Nucleus accumbens (tissue), 56 donors: Measurements from ENCODE around the gene TOMM7.
"Not testable (repeated sequence)": the region's sequence is repeated elsewhere in the genome, so short reads cannot be mapped to it uniquely, and the experiment has no call there.

Experiments
- DNase-seq, 56 donors: peaks; one replicate each; lab custom pipeline; 2025; lab: John Stamatoyannopoulos, UW

Gene TOMM7

DNA sequence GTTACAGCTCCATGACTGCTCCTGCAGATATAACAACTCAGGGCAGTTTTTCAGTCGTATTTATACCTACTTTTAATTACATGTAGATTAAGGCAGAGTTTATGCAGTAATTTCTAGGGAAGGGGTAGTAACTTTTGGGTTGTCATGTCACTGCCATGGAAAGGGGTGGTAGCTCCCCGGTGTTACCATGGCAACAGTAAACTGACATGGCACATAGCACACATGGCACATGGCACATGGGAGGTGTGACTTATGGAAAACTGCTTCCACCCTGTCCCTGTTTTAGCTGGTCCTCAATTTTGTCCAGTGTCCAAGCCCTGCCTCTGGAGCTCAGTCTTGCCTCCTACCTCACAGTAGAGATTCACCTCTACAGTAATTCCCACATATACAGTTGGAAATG, 3.9 kb upstream of the TOMM7 start:
- DNase-seq = no peak

DNA sequence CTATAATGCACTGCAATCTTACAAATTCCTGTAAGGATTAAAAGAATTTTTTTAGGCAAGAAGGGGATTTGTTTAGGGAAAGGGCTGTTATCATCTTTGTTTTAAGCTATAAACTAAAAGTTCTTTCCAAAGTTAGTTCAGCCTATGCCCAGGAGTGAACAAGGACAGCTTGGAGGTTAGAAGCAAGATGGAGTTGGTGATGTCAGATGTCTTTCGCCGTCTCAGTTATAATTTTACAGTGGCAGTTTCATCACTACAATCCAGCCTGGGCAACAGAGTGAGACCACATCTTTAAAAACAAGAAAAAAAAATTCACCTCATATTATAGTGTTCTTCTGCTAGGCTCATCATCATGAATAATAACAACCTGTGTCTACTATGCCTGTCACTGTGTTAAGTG, 2.1 kb upstream of the TOMM7 start:
- no peak for DNase-seq

- DNase-seq = no peak
Observed at GRCh38 chr7:22823142-22823497, 471 bp upstream of the TOMM7 start.

GRCh38 chr7:22821702-22822485, 755 bp downstream of the TOMM7 start:
- peak in 2 of 56 donors; percentile 8 to 21 for DNase-seq

- DNase-seq = no peak
Observed at GRCh38 chr7:22819476-22819875, 3.2 kb downstream of the TOMM7 start.

- no peak for DNase-seq
Observed at GRCh38 chr7:22814261-22815208, 8.1 kb downstream of the TOMM7 start.

DNA sequence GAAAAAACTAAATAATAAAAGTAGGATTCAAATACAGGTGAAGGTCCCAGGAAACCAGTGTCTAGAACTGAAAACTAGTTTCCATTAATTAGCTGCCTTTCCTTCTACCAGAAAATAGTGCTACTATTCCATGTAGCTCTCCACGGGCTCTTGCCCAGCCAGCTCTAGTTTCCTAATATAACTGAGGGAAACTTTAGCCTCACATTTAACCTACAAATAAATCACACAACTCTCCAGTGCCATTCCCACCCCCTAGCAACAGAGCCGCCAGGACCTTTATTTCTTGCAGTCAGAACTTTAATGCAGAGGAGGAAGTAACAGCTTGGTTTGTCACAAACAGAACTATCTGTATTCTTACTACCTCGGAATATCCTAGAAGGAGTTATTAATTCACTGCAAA, 10.3 kb downstream of the TOMM7 start:
- DNase-seq = no peak

DNA sequence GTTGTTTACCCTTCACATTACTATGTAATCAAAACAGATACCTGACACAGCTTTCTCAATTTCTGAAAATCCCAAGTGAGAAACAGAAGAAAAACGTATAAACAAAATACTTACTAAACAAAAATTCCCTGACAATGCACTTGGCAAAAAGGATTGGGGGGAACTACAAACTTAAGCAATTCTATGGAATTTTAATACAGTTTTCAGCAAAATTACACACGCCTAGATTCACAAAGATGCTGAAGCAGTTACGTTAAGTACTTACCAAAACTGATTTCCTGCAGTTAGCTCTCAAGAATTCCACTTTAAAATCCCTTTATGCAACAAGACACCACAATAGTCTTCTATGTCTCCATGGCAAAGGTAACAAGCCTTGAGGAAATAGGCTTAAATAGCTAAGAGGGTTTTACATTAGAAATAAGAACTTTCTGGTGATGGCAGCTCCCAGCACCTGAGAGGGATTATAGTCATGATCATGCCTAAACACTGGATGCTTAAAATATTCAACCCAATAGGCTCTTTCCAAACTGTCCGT, 10.8 kb downstream of the TOMM7 start:
- DNase-seq = no peak

DNA sequence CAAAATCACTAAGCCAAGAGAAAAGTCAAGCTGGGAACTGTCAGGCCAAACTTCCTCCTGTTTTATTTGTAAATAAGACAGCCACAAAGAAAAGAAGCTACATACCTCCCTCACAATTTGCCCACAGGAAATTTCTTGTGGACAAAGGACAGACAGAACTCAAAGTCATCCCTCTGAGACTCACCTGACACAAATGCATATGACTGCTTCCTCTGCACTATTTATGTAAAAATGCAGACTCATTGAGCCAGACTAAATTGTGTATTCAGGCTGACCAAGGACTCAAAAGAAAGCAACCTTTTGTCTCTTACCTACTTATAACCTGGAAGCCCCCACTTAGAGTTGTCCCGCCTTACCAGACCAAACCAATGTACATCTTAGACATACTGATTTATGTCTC, 11.8 kb downstream of the TOMM7 start:
- DNase-seq = no peak

GRCh38 chr7:22809902-22810642, 12.6 kb downstream of the TOMM7 start:
- no peak for DNase-seq

- no peak for DNase-seq
Observed at GRCh38 chr7:22808140-22808539, 14.5 kb downstream of the TOMM7 start.

DNA sequence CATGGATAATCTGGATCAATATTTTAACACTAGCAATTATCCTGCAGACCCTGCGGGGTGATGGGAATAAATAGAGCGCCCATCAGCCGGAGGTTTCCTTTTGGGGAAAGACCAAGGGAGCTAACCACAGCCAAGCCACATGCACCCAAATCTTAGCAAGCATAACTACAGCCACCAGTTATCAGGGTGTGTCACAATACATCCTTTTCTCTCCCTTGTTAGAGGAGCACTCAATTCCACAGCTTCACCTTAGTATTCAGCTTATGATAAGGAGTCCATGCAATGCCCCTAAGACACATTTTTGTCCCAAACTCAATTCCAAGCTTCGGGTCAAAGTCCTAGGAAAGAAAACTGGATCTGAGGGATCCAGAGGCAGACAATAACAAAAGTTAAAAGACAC, 15.9 kb downstream of the TOMM7 start:
- DNase-seq = no peak

DNA sequence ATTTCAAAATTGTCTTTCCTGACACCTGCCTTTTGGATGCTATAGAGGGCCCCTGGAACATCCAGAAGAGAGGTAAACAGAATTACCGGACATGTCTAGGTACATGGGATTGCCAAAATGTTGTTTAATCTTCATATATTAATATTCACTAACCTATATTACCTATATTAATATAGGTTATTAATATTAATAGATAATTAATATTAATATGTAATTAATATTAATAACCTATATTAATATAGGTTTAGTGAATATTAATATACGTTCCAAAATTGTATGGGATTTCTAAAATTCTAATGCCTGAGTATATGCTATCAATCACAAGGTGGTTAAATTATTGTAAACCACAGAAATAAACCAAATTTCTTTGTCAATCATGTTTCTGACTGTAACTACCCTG, 17.4 kb downstream of the TOMM7 start:
- DNase-seq = no peak

GRCh38 chr7:22802831-22803230, 19.8 kb downstream of the TOMM7 start:
- DNase-seq = not testable (repeated sequence)

DNA sequence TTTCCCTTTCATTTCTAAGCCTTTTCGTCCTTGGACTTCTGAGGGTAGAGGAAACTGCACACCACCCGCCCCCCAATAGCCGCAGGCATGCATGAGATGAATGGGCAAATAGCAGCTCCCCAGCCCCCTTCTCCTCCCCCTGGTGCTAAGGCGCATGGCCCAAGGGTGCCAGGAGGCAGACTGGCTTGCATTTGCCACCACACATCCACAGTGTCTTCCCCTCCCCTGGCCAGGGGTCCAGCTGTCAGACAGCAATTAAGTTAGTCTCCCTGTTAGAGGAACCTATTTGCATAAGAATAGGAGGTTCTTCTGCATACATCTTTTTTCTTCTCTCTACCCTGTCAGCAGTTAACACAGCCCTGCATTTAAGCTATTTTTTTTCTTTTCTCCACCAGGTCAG, 20.2 kb downstream of the TOMM7 start:
- no peak for DNase-seq

- DNase-seq = no peak
Observed at GRCh38 chr7:22801912-22802311, 20.7 kb downstream of the TOMM7 start.

GRCh38 chr7:22799633-22800032, 23.0 kb downstream of the TOMM7 start:
- no peak for DNase-seq

- no peak for DNase-seq
Observed at GRCh38 chr7:22793593-22794462, 28.8 kb downstream of the TOMM7 start.

DNA sequence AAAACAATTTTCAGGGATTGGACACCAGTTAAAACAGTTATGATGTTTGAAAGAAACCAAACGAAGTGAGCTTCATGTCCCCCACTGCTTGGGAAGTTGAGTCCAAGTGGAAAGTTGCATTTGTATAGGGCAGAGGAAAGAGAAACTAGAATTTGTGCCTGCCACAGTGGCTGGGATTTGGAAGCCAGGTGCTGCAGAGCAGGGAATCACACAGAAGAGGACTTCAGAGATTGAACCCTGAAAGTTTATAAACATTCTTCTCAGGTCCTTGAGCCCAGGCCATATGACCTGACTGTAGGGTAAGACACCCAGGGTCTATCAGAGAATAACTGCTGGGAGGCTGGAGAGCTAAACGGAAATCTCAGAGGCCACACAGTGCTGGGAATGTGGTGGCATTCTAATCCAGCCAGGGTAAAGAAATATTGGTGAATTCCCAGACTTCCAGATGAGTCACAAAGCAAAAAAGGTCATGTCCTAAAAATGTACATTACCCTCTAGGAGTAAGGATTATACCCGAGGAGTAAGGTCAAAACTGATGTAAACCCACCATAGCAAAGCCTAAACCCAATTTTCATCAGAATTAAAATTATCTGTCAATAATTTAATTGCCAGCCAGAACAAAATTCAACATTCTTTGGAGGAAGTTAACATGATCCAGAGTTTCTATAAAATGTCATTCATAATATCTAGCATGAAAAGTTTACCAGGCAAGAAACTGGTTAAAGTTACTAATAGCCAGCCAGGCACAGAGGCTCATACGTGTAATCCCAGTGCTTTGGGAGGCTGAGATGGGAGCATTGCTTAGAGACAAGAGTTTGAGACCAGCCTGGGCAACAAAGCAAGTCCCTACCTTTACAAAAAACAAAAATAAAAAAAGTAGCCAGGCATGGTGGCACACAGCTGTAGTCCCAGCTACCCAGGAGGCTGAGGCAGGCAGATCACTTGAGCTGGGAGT, 31.2 kb downstream of the TOMM7 start:
- no peak for DNase-seq
